Activated CD8-positive, alpha-beta memory T cell treated with anti-CD3 and anti-CD28 coated beads, Interleukin-2, amount 10 ng/mL, durations not matched to agents 7 days and 5 days (primary cell): ENCODE measurements around the gene BEST4. TPM values are rescaled to one million over a fixed set of nuclear protein-coding genes. Genes with fewer than 3 reads are reported as not detected.
A peak's percentile ranks its signal among the peaks of the same experiment; 100 is the strongest.
"Not testable (repeated sequence)": the region's sequence is repeated elsewhere in the genome, so short reads cannot be mapped to it uniquely, and the experiment has no call there.

Source experiments
- ATAC-seq: fragments of 150-1000 bp; cut with Tn5 transposase; one replicate; pipeline ENCODE4 v1.10.0; 2021; ENCODE audit warnings: moderate library complexity
- CTCF ChIA-PET: fragments of 350-600 bp; sonication (Branson Sonifier 250); formaldehyde crosslinking; loops from one replicate; lab custom pipeline; 2021; ENCODE audit warnings: antibody characterized with exemption; lab: Charles Lee
- DNase-seq: peaks from one replicate; pipeline ENCODE4 v3.0.0-alpha.2; 2020
- H3K27ac Mint-ChIP-seq: one replicate; pipeline ENCODE4 v1.8.0; 2021; ENCODE audit warnings: mild to moderate bottlenecking, mixed read lengths
- H3K27me3 Mint-ChIP-seq: one replicate; pipeline ENCODE4 v1.8.0; 2021; ENCODE audit warnings: mixed read lengths
- H3K36me3 Mint-ChIP-seq: one replicate; pipeline ENCODE4 v1.8.0; 2021; ENCODE audit warnings: mild to moderate bottlenecking, mixed read lengths
- H3K4me1 Mint-ChIP-seq: one replicate; pipeline ENCODE4 v1.8.0; 2021; ENCODE audit warnings: mixed read lengths
- H3K4me3 Mint-ChIP-seq: one replicate; pipeline ENCODE4 v1.8.0; 2021; ENCODE audit warnings: mild to moderate bottlenecking, moderate library complexity, mixed read lengths
- H3K9me3 Mint-ChIP-seq: one replicate; pipeline ENCODE4 v1.8.0; 2022; ENCODE audit warnings: low read depth, mixed read lengths
- total RNA-seq, 2 experiments: library from RNA; stranded (reverse); gene quantifications; one replicate each; pipeline ENCODE4 v1.2.3, GENCODE V29; 2021

The BEST4 gene
- total RNA-seq, 2 experiments from 2014 or later: 0.73 to 0.79 TPM

- DNase-seq (peak; percentile 67), ATAC-seq (peak; percentile 38)
- CTCF ChIA-PET: interaction anchor here (0.8 to 3.3 kb wide), 11 partner anchors 9 to 527 kb away, joined by 3 to 35 read pairs (median 4); partner anchors contain the start of genes BEST4, HECTD3, KIF2C and PLK3
- peaks cover 55% of the 10 kb centered on the region for H3K36me3 Mint-ChIP-seq
- H3K4me3 Mint-ChIP-seq: peak overlapping the region; percentile 93
- H3K27ac Mint-ChIP-seq: peak overlapping the region; percentile 93
- H3K9me3 Mint-ChIP-seq: no peaks in the 10 kb centered on the region
- peaks cover 41% of the 10 kb centered on the region for H3K4me1 Mint-ChIP-seq
- H3K27me3 Mint-ChIP-seq: no peaks in the 10 kb centered on the region
Observed at GRCh38 chr1:44775930-44776729, 11.8 kb downstream of the BEST4 start.

- peaks cover 37% of the 10 kb centered on the region for H3K4me1 Mint-ChIP-seq
- no peaks in the 10 kb centered on the region for H3K9me3 Mint-ChIP-seq
- peak; percentile 95 for DNase-seq
- H3K36me3 Mint-ChIP-seq: peaks cover 46% of the 10 kb centered on the region
- peak within 1 kb of the TSS; percentile 93 for H3K4me3 Mint-ChIP-seq
- ATAC-seq: peak; percentile 81
- peak within 1 kb of the TSS; percentile 93 for H3K27ac Mint-ChIP-seq
- H3K27me3 Mint-ChIP-seq: no peaks in the 10 kb centered on the region
- CTCF ChIA-PET: interaction anchor here (0.8 to 3.3 kb wide), 11 partner anchors 10 to 528 kb away, joined by 3 to 35 read pairs (median 4); partner anchors contain the start of genes BEST4, HECTD3, KIF2C and PLK3
Observed at GRCh38 chr1:44775078-44775929, 12.7 kb downstream of the BEST4 start, which contains the start of gene RPS8. TSS of gene RPS8 (plus strand) at chr1:44775540. CDS start at chr1:44775597, 57 bp downstream.

- H3K36me3 Mint-ChIP-seq: peaks cover 40% of the 10 kb centered on the region
- H3K4me3 Mint-ChIP-seq, H3K4me1 Mint-ChIP-seq, H3K27ac Mint-ChIP-seq, H3K27me3 Mint-ChIP-seq, ATAC-seq, H3K9me3 Mint-ChIP-seq, DNase-seq: not testable (repeated sequence)
- CTCF ChIA-PET: interaction anchor here (1.4 kb wide), 1 partner anchor 34 kb away, joined by 3 read pairs; the partner anchor contains the start of gene PLK3
Observed at GRCh38 chr1:44766421-44766820, 21.5 kb downstream of the BEST4 start.

- CTCF ChIA-PET: no interaction called here
- DNase-seq: no peak
- no peak for ATAC-seq
- Mint-ChIP-seq H3K27ac (no peak overlapping the region), H3K4me1 (peaks cover 12% of the 10 kb centered on the region), H3K9me3 (no peaks in the 10 kb centered on the region), H3K4me3 (no peak overlapping the region), H3K27me3 (no peaks in the 10 kb centered on the region), H3K36me3 (peaks cover 66% of the 10 kb centered on the region)
Observed at GRCh38 chr1:44760876-44761275, 27.1 kb downstream of the BEST4 start.

- CTCF ChIA-PET: interaction anchor here (1.0 to 1.5 kb wide), 3 partner anchors 12 to 28 kb away, joined by 3 to 4 read pairs (median 3); partner anchors contain the start of gene RNU5D-1
- H3K4me1 Mint-ChIP-seq: peaks cover 15% of the 10 kb centered on the region
- H3K9me3 Mint-ChIP-seq: no peaks in the 10 kb centered on the region
- H3K4me3 Mint-ChIP-seq: no peak overlapping the region
- DNase-seq (no peak), ATAC-seq (no peak)
- no peaks in the 10 kb centered on the region for H3K27me3 Mint-ChIP-seq
- peaks cover 77% of the 10 kb centered on the region for H3K36me3 Mint-ChIP-seq
- no peak overlapping the region for H3K27ac Mint-ChIP-seq
Observed at GRCh38 chr1:44759077-44759476, 28.9 kb downstream of the BEST4 start.

- no peak for ATAC-seq
- Mint-ChIP-seq H3K9me3 (no peaks in the 10 kb centered on the region), H3K27ac (peak overlapping the region; percentile 63), H3K27me3 (no peaks in the 10 kb centered on the region), H3K4me3 (no peak overlapping the region), H3K4me1 (peaks cover 15% of the 10 kb centered on the region), H3K36me3 (peaks cover 75% of the 10 kb centered on the region)
- no peak for DNase-seq
- CTCF ChIA-PET: no interaction called here
Observed at GRCh38 chr1:44757420-44757819, 30.6 kb downstream of the BEST4 start.

GRCh38 chr1:44747878-44748277 is 40.1 kb downstream of the BEST4 start:
- CTCF ChIA-PET: interaction anchor here (1.8 to 2.0 kb wide), 2 partner anchors 11 to 17 kb away, joined by 4 to 7 read pairs; partner anchors contain the start of gene RNU5D-1
- Mint-ChIP-seq H3K9me3 (no peaks in the 10 kb centered on the region), H3K4me3 (no peak overlapping the region), H3K4me1 (peaks cover 28% of the 10 kb centered on the region), H3K27ac (no peak overlapping the region), H3K36me3 (peaks cover 49% of the 10 kb centered on the region), H3K27me3 (no peaks in the 10 kb centered on the region)
- ATAC-seq (no peak), DNase-seq (no peak)

GRCh38 chr1:44743211-44743610 is 44.8 kb downstream of the BEST4 start:
- H3K4me3 Mint-ChIP-seq: peak overlapping the region; percentile 29
- peaks cover 52% of the 10 kb centered on the region for H3K4me1 Mint-ChIP-seq
- CTCF ChIA-PET: interaction anchor here (0.7 to 2.6 kb wide), 5 partner anchors 12 to 57 kb away, joined by 3 to 11 read pairs (median 3); partner anchors contain the start of genes PLK3, RNU5D-1 and RPS8
- DNase-seq (no peak), ATAC-seq (no peak)
- H3K36me3 Mint-ChIP-seq: peaks cover 46% of the 10 kb centered on the region
- H3K27ac Mint-ChIP-seq: peak overlapping the region; percentile 21
- H3K9me3 Mint-ChIP-seq: no peaks in the 10 kb centered on the region
- H3K27me3 Mint-ChIP-seq: no peaks in the 10 kb centered on the region

- Mint-ChIP-seq H3K4me1 (peaks cover 37% of the 10 kb centered on the region), H3K36me3 (peaks cover 28% of the 10 kb centered on the region), H3K4me3 (peak overlapping the region; percentile 96), H3K27ac (peak overlapping the region; percentile 92), H3K9me3 (no peaks in the 10 kb centered on the region), H3K27me3 (no peaks in the 10 kb centered on the region)
- ATAC-seq (no peak), DNase-seq (no peak)
- CTCF ChIA-PET: interaction anchor here (1.1 kb wide), 1 partner anchor 35 kb away, joined by 3 read pairs; the partner anchor contains the start of gene RPS8
Observed at GRCh38 chr1:44740179-44740617, 47.8 kb downstream of the BEST4 start.

- peak; percentile 99 for DNase-seq
- Mint-ChIP-seq H3K27ac (peak within 1 kb of the TSS; percentile 92), H3K36me3 (peaks cover 26% of the 10 kb centered on the region), H3K4me3 (peak within 1 kb of the TSS; percentile 96), H3K27me3 (no peaks in the 10 kb centered on the region), H3K9me3 (no peaks in the 10 kb centered on the region), H3K4me1 (peaks cover 35% of the 10 kb centered on the region)
- CTCF ChIA-PET: interaction anchor here (1.1 kb wide), 1 partner anchor 36 kb away, joined by 3 read pairs; the partner anchor contains the start of gene RPS8
- ATAC-seq: peak; percentile 99
Observed at GRCh38 chr1:44739307-44740178, 48.4 kb downstream of the BEST4 start, which contains the start of gene KIF2C. TSS of gene KIF2C (plus strand) at chr1:44739837. CDS start at chr1:44739933, 96 bp downstream.

- H3K27ac Mint-ChIP-seq: peak overlapping the region; percentile 92
- H3K9me3 Mint-ChIP-seq, ATAC-seq, H3K27me3 Mint-ChIP-seq, DNase-seq, CTCF ChIA-PET: not testable (repeated sequence)
- peaks cover 31% of the 10 kb centered on the region for H3K4me1 Mint-ChIP-seq
- peaks cover 23% of the 10 kb centered on the region for H3K36me3 Mint-ChIP-seq
- peak overlapping the region; percentile 96 for H3K4me3 Mint-ChIP-seq
Observed at GRCh38 chr1:44738953-44739306, 49.0 kb downstream of the BEST4 start.

GRCh38 chr1:44735992-44736391 is 52.0 kb downstream of the BEST4 start:
- ATAC-seq (no peak), DNase-seq (no peak)
- Mint-ChIP-seq H3K9me3 (no peaks in the 10 kb centered on the region), H3K4me1 (peaks cover 24% of the 10 kb centered on the region), H3K27me3 (no peaks in the 10 kb centered on the region), H3K4me3 (no peak overlapping the region), H3K36me3 (peaks cover 8% of the 10 kb centered on the region), H3K27ac (no peak overlapping the region)
- CTCF ChIA-PET: interaction anchor here (0.9 to 1.6 kb wide), 3 partner anchors 10 to 85 kb away, joined by 3 to 5 read pairs (median 3); no protein-coding TSS in a partner anchor
